ENCODE measurements around the gene MED8.
"Not testable (repeated sequence)": the region's sequence is repeated elsewhere in the genome, so short reads cannot be mapped to it uniquely, and the experiment has no call there.

MED8 gene

DNA sequence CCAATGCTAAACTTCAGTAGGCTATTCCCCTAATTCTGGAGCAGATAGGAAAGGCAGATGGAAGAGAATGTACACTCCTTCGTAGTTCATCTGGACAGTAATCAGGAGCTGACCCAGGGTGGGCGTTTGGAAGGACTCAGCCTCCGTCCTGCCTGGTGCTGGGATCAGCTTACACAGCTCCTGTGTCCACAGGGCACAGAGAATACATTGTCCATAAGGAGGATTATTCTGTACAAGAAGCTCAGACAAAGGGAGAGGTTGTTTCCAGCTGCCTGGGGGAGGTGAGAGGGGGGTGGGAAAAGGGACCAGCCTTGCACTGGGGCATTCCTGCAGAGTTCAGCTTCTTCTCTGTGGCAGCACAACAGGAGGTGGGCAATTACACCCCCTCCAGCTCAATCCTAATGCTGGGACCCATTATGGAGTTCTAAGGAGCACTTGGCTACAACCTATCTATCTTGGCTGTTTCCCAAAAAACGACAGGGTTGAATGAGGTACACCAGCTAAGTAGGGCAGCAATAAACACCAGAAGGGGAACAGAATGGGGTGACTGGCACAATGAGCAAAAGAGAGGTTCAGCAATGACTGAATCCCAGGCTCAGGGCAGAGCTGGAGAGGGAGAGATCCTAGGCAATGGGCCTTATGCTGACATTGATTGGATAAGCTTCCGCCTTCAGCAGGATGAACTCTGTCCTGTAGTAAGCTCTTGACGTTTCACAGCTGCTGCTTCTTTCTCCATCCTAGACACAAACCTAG lies 7.4 kb downstream of the MED8 start:
- no peak for DNase-seq

DNA sequence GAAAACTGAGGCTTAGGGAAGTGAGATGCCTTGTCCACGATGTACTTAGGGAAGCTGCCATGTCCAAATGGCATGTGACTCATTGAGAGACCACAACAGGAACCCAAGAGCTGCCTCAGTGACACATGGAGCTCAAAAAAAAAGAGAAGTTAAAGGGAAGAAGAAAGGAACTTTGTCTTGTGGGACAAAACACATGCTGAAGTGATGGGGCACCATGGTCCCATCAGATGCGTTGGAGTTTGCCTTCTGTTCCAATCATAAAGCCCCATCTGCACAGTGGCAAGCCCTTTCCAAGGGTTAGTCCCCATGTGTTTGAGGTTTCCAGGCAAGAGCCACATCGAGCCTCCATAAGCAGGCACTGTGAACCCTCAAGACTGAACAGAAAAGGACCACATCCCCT lies 8.0 kb downstream of the MED8 start:
- no peak for DNase-seq

- DNase-seq, result no peak
Measured at GRCh38 chr1:43379476-43379875, 10.1 kb downstream of the MED8 start.

GRCh38 chr1:43377831-43378230 lies 11.8 kb downstream of the MED8 start:
- no peak for DNase-seq

DNA sequence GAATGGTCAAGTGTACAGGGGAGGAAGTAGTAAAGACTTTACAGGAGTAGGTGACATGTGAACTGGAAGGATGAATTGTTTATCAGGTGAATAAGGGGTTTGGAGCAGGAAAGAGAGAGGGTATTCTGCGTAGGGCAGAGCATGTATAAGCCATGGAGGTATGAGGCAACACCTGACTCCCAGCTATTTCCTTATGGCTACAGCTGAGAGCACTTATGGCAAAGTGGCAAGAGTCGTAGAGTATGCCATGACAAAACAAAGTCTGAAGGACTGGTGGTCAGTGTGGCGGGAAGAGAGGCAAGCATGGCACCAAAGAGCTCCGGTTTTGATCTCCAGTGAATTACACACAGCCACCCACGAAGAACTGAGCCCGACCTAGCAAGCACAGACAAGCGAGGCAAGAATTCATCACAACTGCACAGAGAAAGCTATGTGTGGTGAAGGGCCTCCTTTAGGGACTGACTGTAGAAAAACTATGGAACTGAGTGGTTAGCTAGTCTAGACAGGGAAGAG lies 12.8 kb downstream of the MED8 start:
- DNase-seq, result no peak

DNA sequence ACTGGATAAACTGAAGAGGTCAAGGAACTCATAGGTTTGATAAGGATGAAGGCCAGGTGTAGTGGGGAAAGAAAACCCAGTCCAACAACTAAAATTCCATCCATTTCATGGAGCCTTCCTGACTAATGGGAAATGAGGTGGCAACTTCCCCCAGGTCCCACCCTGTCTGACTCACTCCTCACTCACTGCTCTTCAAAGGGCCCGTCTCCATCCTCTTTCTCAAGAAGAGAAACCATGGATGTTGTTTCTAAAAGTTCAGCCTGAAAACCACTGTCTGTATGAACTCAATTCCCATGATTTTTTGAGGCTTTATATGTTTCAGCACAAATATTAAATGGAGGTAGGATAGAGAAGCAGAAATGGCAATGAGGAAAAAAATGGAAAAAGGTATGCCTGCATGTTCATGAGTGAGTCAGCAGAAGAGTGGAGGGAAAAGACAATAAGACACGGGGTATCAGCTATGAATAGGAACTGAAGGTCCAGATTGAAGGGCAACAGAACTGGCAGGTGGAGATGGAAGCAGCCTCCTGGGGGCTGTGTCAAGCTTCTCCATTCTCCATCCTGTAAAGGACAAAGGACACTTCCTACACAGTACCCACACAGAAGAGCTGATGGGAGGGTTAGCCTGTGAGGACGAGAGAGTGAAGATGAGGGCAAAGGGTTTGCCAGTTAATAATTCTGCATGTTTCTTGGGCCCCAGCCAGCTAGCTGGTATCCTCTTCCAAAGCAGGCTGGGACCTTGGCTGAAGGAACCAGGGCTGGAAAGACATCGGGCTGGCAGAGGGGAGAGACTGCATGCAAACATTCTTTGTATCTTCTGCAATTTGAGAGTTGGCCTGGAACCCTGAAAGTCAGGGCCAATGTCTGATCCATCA lies 16.3 kb downstream of the MED8 start:
- DNase-seq, result no peak

DNA sequence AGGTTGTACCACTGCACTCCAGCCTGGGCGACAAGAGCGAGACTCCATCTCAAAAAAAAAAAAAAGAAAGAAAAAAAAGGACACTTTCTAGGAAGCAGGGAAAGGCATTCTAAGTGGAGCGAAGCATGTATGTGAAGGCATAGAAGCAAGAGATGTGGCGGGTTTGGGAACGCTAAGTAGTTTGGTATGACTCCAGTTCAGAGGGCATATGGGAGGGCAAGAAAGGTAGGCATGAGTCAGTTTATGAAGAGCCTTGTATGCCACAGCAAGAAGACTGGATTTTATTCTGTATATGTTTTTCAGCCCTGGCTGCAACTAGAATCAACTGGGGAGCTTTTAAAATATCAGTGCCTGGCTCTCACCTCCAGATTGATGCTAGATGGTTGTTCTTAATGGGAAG lies 17.4 kb downstream of the MED8 start:
- DNase-seq, result no peak

DNA sequence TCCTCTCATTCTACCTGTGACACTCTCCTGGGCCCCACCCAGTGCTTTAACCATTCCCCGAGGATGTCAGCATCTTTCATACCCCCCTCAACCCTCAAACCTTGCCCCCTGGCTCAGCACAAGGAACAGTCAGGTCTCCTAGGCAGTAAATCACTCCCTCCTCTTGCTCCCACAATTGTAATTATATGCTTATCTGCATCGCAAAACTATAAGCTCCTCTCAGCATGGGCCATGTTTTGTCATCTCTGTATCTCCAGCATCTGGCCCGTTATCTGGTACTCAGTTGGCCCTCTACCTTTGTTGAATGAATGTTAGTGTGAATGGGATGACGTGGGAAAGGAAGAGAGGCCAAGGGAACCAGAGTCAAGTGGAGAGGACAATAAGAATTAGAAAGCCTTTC lies 19.0 kb downstream of the MED8 start:
- no peak for DNase-seq

DNA sequence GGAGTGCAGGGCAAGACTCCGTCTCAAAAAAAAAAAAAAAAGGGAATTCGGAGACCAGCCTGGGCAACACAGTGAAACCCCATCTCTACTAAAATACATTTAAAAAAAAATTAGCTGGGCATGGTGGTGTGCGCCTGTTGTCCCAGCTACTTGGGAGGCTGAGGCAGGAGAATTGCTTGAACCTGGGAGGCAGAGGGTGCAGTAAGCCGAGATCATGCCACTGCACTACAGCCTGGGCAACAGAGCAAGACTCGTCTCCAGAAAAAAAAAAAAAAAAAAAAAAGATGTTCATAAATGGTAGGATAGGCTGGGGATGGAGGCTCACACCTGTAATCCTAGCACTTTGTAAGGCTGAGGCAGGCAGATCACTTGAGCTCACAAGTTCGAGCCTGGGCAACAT lies 19.8 kb downstream of the MED8 start:
- not testable (repeated sequence) for DNase-seq

DNA sequence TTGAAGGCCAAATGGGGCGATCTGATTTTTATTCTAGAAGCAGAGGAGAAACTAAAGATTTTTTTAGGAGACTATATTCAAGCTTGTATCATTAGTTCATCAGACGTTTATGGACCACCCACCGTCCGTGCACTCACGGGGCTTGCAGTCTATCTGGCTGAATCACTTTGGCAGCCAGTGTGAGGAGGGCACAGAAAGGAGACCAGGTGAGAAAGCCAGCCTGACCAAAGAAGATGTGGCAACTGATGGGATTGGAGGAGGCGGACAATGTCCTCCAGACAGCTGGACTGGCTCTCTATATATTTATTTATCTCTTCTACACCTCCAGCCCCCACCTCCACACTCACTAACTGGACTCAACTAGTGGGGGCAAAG lies 21.0 kb downstream of the MED8 start:
- no peak for DNase-seq

DNA sequence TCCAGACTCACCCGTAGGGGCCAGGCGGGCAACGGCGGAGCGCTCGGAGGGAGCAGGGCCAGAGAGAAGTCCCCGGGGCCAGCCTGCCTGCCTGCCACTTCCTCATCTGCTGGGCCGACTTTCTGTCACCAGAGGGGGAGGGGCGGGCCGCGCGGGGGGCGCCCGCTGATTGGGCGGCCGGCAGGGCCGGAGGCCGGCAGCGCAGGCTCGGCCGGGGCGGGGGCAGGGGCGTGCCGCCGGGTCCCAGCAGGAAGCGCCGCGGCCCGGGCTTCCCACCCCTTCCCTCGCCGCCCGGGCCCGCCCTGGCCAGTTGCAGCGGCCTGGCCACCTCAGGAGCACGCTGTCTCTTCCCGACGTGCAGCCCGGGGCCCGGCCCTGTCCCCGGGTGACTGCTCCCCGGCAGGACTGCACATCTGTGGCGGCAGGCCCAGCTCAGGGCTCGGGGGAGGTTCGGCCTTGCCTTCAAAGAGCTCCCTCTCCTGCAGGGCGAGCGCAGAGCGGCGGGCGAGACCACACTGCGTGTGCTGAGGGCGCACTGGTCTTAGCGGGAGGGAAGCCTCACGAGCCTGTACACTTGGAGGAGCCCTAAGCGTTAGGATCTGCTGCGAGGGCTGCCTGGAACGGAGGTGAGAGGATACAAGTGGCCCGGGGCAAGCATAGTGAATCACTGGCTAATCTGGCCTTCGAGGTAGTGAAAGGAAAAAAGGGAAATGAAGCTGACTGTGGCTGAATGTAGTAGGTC lies 21.5 kb downstream of the MED8 start, which contains the start of gene ELOVL1:
ELOVL1 (minus strand) TSS at position 108 of the 742 bp plus-strand sequence. CDS start 2,402 bp downstream, outside the sequence.
- DNase-seq, result peak; percentile 92

GRCh38 chr1:43367026-43367903 lies 22.3 kb downstream of the MED8 start:
- no peak for DNase-seq

DNA sequence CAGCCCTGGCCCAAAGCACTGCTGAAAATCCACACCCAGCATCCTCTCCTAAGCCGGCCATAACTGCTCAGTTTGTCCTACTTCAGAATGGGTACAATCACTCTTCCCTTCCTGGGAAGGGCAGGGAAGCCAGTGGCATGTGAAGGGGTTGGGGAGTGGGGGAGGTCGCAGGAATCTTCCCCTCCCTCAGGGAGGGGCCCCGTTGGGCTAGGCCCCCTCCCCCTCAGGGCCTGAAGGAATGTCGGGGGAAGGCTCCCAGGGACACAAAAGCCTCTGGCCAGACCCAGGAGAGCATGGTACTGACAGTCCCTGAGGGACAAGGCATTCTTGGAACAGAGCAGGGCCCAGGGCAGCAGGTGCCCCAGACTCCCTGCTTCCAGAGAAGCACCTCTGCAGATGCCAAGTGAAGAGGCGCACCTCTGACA lies 23.0 kb downstream of the MED8 start:
- DNase-seq, result no peak

DNA sequence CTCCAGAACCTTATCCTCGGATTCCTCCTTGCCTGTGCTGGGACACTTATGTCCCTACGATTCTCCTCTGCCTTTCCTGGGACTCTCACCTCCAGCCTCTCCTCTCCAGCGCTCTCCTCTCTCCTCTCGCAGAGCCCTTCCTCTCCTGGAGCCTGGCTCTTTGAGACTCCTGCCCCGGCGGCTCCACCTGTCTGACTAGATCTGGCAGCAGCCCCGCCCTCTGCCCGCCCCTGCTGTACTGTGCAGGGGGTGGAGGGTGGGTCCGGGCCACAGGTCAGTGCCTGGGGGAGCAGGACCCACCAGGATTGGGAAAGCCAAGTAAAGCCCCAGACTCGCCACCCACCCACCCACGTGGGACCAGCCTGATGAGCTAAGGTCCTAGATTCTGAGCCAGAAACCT lies 23.4 kb downstream of the MED8 start:
- DNase-seq, result no peak

- DNase-seq, result no peak
Measured at GRCh38 chr1:43365678-43366077, 23.9 kb downstream of the MED8 start.

DNA sequence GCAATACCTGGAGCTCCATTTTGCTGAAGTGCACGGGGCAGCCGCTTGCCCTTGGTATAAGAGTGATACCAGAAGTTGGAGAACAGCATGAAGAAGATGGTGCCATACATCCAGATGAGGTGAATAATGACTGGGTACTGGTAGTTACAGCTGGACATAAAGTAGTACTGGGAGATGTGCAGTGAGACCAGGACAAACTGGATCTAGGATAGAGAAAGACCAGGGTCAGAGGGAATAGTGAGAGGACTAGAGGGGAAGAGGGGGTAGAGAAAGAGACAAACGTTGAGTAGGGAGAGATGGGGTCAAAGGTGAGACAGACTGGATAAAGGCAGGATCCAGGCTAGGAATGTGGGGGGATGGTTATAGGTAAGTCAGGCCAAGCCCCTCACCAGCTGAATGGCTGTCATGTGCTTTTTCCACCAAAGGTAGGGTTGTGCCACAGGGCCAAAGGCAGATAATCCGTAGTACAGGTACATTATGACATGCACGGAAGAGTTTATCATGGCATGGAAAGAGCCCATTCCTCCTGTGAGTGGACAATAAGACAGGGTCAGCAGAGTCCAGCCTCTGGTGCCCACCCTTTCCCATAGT lies 25.6 kb downstream of the MED8 start:
- DNase-seq, result no peak

DNA sequence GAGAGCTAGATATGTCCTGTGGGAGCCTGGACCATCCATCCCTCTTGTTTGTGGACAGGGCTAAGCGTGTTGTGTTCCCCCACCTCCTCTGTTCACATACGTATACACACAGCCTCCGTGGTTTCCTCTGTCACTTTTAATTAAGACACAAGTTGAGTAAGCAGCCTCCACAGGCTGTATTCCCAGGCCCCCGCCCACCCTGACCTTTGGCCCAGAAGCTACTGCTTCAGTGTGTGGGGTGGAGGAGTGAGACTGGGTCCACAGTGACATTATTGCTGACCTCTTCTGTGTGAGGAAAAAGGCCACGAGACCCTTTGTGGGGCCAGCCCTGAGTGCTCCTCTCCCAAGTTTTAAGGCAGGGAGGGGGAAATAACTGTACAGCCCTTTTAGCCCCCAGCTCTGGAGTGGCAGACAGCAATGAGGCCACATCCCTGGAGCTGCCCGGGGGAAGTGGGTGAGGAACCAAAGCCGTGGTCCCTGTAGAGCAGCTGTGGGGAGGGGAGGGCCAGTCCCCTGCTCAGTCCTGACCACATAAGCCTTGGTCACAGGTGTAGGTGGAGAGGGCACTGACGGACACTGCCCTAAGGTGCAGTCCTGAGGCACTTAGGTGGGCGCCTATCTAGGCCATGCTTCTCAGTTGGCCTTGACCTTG lies 26.2 kb downstream of the MED8 start:
- DNase-seq, result no peak

DNA sequence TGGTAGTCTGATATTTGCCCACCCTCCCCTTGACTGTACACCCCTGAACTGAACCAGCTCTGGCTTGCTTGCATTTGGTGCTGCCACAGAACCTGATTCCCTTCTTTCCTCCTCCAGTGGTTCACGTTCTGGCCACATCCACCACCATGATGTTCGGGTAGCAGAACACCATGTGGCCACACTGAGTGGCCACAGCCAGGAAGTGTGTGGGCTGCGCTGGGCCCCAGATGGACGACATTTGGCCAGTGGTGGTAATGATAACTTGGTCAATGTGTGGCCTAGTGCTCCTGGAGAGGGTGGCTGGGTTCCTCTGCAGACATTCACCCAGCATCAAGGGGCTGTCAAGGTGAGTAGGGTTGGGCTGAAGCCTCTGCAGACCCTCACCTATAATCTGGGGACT lies 29.0 kb downstream of the MED8 start:
- no peak for DNase-seq

DNA sequence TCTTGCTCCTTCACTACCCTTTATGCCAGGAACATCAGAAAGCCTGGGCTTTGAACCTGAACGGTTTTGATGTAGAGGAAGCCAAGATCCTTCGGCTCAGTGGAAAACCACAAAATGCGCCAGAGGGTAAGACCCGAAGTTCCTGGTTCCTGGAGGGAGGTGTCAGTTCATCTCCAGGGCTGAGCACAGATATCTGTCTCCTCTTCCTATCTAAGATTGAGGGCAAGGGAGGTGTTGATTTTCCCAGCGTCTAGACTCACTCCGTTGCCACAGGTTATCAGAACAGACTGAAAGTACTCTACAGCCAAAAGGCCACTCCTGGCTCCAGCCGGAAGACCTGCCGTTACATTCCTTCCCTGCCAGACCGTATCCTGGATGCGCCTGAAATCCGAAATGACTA lies 29.9 kb downstream of the MED8 start:
- no peak for DNase-seq

- peak; percentile 99 for DNase-seq
Measured at GRCh38 chr1:43358746-43359693, 30.6 kb downstream of the MED8 start, which contains the start of gene CDC20. TSS of gene CDC20 (plus strand) at chr1:43358981. CDS start at chr1:43359216, 235 bp downstream.
